ENCODE measurements around the gene SIK2.

Gene SIK2

DNA sequence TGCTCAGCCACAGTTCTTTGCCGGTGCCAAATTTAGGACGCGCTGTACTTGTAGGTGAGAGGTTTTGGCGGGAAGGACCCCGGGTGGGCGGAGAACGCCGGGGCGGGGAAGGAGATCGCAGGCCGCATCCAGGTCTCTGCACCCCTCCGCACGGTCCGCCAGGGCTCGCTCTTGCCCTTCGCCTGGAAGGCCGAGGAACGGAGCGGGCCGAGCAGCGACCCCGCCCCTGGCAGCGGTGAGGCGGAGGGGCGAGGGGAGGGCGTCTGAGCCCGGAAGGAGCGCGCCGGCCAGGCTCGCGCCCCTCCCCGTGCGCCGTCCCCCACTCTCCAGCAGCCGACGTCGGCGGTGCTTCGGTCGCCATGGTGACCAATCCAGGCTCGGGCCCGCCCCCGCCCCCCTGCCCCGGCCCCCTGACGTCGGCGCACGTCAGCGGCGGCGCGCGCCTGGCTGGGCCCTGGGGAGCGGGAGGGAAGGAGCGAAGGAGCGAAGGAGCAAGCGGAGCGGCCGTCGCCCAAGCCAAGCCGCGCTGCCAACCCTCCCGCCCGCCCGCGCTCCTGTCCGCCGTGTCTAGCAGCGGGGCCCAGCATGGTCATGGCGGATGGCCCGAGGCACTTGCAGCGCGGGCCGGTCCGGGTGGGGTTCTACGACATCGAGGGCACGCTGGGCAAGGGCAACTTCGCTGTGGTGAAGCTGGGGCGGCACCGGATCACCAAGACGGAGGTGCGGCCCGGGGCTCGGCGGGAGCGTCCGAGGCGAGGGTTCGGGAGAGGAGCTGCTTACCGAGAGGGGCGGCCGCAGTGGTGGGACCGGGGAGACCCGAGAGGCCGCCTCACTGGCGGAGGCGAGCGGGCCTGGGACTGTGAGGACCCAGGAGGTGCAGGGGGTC lies at the start of gene SIK2:
Gene SIK2, plus strand, starts transcription at position 471 of the 886 bp plus-strand sequence. Its CDS starts 115 bp downstream, at position 586.
- DNase-seq = peak; percentile 88 to 94 (median 93)

DNA sequence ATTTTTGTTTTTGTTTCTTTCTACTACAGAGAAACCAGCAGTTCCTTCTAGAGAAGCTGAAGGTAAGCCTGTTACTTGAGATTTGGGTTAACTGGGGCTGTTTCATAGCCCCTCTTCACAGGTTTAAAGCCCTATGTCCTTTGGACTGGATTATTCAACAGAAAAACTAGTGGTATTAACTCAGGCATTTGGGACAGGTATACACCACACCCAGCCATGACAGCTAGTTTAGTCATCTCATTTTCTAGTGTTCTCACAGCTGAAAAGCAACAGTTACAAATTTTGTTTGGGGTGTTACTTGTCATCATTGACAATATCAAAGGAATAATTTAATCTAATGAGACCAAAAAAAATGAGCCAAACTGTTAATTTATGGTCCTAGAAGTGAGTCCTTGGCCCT lies 47.7 kb upstream of the SIK2 start:
- DNase-seq = no peak

DNA sequence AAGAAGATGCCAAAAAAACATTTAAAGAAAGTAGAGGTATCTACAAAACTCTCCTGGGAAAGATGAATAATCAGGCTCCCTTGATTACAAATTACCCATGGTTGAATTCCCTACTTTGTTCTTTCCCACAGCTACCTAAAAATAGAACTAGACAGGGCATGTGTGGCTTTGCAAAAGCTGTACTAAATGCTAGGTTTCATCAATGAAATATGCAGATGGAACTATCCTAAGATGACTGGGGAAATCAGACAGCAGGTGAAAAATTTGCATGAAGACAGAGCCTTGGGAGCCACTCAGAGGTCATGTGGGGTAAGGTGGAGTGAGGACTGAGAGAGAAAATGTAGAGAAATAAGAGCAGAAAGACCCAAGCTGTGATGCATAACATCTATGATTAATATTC lies 47.0 kb upstream of the SIK2 start:
- no peak for DNase-seq

DNA sequence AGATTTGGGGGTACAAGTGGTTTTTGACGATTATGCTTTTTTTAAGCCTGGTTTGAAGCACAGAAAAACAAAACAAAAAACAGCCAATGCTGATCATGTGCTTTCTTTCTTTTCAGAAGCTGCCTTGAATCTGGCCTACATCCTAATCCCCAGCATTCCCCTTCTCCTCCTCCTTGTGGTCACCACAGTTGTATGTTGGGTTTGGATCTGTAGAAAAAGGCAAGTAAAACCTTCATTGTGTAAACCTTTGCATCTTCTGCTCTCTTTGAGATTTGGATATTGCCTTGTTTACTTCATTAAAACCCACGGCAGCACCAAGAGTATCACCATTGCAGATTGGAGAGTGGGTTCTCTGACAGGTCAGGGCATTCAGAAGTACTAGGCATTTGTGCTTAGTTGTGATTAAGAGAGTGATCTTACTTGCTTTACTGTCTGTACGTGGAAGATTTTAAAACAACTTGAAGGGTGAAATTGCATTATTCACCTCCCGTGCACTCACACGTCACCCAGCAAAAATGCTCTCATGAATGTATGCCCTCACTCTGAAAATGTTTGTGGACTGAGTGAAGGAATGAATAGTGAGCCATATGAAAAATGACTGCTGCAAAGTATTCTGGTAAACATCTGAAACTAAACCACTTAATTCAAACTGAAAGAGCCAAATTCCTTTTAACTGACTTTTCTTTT lies 44.7 kb upstream of the SIK2 start:
- no peak for DNase-seq

DNA sequence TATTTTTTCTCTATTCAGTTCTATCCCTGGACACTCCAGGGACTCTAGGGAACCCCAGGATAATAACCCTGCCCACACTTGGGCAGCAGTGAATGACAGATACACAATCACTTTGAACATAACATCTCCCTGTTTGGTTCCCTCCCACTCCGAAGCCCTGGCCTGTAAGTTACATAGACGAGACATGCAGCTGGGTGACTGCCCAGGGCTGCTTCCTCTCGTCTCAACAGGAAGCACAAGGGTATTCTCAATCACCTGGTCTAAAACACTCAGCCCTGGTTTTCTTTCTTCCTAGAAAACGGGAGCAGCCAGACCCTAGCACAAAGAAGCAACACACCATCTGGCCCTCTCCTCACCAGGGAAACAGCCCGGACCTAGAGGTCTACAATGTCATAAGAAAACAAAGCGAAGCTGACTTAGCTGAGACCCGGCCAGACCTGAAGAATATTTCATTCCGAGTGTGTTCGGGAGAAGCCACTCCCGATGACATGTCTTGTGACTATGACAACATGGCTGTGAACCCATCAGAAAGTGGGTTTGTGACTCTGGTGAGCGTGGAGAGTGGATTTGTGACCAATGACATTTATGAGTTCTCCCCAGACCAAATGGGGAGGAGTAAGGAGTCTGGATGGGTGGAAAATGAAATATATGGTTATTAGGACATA lies 42.3 kb upstream of the SIK2 start:
- DNase-seq = no peak

DNA sequence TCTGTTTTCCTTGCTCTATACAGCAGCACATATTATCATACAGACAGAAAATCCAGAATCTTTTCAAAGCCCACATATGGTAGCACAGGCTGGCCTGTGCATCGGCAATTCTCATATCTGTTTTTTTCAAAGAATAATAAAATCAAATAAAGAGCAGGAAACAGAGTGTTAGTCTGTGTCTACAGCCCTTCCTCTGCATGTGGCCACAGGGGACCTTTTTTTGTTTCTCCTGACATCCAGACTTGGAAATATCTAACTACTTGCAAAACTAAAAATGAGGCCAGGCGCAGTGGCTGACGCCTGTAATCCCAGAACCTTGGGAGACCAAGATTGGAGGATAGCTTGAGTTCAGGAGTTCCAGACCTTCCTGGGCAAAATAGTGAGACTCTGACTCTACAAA lies 41.4 kb upstream of the SIK2 start:
- no peak for DNase-seq

DNA sequence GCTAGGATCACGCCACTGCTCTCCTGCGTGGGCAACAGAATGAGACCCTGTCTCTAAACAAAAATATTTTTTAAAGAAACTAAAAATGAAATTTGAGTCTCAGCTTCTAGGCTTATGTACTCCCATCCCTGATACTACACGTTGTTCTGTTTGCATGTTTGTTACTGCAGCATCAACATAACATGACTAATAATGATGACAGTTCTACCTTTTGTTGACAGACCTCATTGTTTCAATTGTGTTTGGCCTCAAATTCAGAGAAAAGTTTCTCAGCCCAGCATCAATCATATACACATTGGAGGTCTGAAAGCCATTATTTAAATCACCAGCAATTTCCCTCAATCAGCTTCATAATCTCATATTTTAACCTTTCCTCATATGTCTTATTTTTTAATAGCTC lies 40.9 kb upstream of the SIK2 start:
- no peak for DNase-seq

DNA sequence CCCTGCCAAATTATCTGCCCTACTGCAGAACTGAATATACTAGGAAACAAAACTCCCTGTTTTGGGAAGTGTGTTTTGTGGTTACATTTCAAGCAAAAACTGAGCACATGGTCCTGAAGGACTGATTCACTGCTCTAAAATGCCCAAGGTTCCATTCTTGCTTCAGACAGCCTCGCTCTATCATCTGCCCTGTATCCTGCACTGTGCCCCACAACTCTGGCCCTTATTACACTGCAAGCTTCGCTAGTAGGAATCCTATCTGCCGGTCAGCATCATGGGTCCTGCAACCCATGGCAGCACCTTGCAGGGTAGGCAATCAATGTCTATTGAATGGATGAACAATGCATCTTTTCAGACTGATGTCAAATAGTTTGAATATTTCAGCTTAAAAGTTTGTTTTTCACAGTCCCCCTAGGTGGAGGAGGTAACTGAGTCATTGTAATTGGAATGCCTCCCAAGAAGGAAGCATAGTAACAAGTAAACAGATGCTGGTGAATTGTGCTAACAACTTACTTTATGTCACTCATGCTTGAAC lies 40.4 kb upstream of the SIK2 start:
- DNase-seq = peak in 2 of 3 donors; percentile 10 to 31

DNA sequence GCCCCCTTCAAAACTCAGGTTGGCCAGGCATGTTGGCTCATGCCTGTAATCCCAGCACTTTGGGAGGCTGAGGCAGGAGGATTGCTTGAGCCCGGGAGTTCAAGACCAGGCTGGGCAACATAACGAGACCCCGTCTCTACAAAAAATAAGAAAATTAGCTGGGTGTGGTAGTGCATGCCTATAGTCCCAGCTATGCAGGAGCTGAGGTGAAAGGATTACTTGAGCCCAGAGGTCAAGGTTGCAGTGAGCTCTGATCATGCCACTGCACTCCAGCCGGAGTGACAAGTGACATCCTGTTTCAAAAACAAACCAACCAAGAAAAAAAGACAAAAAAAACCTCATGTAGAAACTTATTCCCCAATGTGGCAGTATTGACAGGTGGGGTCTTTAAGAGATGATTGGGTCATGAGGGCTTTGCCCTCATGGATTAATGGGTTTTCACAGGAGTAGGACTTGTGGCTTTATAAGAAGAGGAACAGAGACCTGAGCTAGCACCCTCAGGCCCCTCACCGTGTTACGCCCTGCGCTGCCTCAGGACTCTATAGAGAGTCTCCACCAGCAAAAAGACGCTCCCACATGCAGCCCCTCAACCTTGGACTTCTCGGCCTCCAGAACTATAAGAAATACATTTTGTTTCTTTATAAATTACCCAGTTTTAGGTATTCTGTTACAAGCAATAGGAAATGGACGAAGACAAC lies 39.4 kb upstream of the SIK2 start:
- no peak for DNase-seq

DNA sequence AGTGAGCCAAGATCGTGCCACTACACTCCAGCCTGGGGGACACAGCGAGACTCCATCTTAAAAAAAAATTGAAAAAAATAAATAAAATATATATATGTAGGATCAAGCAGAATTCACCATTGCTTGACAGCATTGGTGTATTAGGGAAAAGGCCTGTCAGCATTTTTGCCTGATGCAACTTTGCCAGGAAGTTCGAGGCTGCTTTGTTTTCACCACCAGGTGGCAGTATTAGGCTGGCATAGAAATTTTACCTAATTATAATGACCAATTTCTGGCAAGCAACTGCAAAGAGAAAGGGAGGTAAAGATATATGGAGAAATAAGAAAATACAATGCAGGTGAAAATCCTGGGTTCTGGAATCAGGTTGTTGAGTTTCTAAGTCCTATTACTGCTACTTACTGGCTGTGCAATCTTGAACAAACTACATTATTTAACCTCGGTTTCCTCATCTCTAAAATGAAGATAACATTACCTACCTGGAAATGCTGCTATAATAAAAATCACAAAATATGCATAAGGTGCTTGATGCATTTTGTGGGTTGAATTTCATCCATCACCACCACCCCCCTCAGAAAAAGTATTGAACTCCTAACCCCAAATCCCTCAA lies 37.0 kb upstream of the SIK2 start:
- DNase-seq = peak; percentile 83 to 92 (median 90)

DNA sequence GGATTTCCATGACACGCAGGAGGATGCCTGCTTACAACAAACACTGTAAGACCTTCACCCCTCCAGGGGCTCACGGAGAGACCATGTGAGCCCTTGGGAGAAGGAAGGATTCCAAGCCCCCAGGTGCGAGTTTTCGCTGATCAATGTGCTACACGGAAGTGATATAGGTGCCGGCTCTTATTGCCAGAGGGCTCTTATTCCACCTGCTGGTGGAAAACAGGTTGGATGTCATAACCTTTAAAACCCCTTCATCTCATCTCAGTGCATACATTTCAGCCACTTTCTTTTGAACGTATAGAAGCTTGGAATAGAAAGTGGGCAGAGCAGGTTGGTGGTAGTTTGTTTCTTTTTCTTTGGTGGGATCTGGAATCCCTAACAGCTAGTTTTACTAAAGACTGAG lies 35.9 kb upstream of the SIK2 start:
- no peak for DNase-seq

DNA sequence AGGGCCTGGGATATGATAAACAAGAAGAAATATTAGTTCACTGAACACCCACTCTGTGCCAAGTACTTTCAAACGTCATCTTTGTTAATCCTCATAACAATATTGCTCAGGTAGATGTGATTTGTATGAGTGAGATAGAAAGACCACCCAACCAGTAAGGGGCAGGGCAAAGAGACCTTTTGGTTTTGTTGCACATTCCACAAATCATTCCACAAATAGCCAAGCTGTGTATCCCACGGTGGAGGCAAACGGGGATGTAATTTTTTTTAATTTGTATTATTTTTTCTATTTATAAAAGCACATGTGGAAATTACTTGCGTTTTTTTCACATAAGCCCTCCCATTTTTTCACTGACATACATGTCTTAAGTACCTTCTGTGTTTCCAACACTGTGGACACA lies 32.8 kb upstream of the SIK2 start:
- no peak for DNase-seq

DNA sequence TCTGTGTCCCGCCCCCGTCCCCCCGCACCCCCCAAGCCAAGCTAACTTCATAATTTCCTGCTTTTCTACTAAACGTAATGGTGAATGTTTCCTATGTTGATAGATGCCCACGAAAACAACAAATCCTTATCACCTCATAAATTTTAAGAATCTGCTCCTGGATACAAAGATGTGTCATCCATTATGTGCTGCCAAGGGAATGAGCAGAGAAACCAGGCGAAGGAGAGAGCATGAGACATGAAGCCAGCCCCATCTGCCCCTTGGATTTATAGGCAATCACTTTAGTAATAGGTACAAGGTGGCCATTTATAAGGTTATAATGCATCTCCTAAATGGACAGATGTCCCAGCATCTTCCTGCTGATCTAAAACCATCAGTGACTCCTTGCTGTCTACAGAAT lies 31.5 kb upstream of the SIK2 start:
- DNase-seq = no peak

DNA sequence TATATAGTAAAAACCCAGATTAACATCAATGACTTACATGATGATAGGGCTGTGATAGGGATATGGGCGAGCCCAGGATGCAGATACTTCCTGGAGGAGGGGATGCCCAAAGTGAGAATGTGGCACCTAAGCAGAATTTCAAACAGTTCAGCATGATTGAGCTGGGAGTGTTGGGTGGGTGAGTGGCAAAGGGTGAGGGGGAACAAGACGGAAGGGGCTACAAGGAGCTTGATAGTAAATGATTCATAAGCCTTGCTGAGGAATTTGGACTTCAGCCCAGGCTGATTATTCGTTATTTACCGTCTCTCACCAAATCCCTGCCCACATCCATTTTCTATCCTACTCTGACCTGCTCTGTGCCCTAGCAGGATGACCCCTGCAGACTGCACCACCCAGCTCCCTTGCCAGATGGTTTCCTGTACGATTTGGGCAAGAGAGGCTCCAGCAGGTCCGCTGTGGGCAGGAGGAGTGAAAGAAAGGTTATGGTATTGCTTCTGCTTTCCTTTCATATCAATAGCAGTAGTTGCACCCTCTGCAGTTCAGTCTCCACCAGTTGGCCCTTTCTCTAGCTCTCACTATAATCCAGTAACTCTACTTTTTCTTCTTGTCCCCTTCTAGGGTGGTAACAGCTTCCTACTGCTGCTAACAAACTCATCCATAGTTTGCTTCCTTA lies 30.3 kb upstream of the SIK2 start:
- DNase-seq = no peak

DNA sequence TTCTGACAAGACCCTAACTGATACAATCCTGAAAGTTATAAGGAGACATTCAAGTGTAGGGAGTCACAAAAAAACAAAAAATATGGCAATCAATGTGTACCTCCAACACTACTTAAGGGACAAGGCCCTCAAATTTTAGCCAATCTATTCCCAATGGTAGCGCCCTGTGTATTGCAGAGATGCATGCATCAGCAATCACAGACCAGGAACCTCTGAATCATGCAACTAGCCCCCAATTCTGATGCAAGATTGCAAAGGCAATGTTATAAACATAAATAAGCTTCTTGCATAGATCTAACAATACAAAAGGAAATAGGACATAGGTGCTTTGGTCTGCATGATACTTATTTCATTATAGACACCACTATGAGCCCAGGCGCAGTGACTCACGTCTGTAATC lies 29.7 kb upstream of the SIK2 start:
- DNase-seq = no peak

DNA sequence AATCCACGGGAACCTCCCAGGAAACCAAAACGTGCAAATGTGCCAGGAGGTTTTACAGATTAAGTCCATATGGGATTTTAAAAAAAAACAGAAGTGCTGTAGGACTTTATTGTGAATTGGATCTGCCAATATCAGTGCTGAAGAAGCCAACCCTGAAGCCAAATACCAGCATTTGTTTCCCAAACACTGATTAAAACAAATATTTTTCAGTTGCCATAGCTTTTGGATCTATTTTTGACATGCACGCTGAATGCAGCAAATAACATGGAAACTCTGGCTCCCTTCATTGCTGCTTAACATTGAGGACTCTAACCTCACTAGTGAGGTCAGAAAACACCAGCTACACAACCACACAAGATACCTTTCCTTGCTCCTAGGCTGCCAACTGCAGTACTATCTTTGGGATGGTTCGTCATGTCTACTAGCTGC lies 28.4 kb upstream of the SIK2 start:
- DNase-seq = no peak

DNA sequence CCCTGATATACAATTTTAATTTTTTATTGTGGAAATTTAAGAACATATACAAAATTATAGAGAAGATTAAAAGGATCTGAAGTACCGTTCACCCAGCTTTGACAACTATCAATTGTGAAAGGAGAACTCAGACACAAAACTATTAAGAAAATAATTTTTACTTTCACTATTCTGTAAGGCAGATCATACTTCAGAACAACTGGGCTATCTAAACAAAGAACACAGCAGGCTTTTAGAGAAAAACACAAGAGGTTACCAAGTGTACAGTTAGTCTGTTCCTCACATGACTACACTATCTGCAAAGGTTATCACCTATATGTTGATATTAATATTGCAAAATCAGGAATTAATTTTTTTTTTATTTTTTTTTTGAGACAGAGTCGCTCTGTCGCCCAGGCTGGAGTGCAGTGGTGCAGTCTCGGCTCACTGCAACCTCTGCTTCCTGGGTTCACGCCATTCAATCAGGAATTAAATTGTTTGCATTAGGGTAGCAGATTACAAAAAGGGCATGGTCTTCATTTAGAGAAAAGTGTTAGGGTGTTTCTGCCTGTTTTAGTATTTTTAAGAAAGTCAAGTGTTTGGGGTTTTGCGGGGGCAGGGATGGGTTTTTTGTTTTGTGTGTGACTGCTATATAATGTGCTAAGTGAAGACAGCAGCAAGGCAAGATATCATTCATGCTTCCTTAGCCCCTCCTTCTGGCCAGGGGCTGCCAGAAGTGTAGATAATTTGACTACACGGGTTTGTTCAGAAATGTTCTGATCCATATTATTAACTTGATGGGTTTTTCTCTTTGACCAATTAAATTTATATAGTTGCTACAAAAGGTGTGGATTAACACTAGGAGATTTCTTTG lies 27.6 kb upstream of the SIK2 start:
- no peak for DNase-seq

DNA sequence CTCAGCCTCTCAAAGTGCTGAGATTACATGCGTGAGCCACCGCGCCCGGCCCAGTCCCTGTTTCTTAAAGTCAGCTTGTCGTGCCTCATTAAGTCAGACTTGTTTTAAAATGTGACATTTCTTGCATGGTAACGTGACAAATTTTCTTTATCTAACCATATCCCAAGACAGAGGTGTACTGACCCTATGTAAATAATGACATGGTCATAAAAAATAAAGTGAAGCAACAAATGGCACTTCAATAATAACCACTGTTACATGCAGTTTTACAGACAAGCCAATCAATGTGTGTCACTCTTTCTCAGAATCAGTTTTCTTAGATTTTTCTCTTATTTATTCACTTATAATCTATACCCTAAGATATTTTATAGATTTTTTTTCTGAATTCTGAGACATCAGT lies 26.5 kb upstream of the SIK2 start:
- DNase-seq = no peak

DNA sequence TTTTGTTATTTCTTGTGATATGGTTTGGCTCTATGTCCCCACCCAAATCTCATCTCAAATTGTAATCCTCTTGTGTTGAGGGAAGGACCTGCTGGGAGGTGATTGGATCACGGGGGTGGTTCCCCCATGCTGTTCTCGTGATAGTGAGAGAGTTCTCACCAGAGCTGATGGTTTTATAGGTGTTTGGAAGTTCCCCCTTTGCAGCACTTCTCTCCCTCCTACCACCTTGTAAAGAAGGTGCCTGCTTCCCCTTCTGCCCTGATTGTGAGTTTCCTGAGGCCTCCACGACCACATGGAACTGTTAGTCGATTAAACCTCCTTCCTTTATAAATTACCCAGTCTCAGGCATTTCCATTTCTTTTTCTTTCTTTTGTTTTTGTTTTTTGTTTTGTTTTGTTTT lies 24.4 kb upstream of the SIK2 start:
- DNase-seq = no peak

DNA sequence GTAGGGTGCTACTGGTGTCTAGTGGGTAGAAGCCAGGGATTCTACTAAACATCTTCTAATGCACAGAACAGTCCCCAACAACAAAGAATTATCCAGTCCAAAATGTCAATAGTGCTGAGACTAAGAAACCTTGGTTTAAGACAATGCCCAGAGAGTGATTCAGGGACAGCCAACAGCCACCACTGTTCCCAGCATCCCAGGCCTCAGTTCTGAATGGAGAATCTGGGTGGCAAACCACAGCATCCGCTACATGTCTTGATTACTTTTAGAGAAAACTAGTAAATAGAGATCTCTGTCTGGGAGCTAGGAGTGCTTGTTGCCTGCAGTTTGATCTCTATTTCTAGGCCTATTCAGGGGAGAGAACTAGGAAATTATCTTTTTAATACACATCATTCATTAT lies 20.9 kb upstream of the SIK2 start:
- DNase-seq = no peak

DNA sequence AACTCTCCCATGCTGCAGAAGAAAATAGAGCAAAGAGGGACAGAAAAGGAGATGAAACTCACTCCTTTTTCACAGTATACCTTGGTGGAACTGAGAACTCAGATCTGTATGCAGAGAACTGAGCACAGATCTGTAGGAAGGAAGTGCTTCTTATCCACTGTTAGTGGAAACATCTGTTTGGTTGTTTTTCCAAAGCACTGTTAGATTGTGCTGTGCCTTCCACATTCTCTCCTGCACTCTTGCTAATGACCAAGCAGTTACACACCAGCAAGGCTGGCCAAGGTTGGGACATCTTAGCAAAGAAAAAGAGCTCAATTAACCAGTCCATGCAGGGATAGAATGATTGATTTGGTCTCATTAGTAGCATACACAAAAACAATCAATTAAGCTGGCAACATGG lies 20.1 kb upstream of the SIK2 start:
- DNase-seq = no peak

Data from suppressor macrophage treated with lipopolysaccharide for 1 hour (primary cell).